Chondrocyte (in vitro differentiated cells): ENCODE data around the gene PCNX1. TPM values are rescaled to one million over a fixed set of nuclear protein-coding genes. Genes with fewer than 3 reads are reported as not detected.

Experiments
- DNase-seq: peaks from one replicate; pipeline ENCODE4 v3.0.0; 2021; ENCODE audit warnings: mixed read lengths, low spot score
- H3K27ac Mint-ChIP-seq: one replicate; pipeline ENCODE4 v1.8.0; 2021; ENCODE audit warnings: mild to moderate bottlenecking, moderate library complexity, mixed read lengths; ENCODE audit not compliant: unreplicated experiment
- H3K27me3 Mint-ChIP-seq: 2 replicates; pipeline ENCODE4 v1.8.0; 2021; ENCODE audit warnings: low read depth, mixed read lengths
- H3K36me3 Mint-ChIP-seq: 2 replicates; pipeline ENCODE4 v1.8.0; 2021; ENCODE audit warnings: low read depth, mixed read lengths
- H3K4me1 Mint-ChIP-seq: 2 replicates; pipeline ENCODE4 v1.8.0; 2021; ENCODE audit warnings: low read depth, mild to moderate bottlenecking, mixed read lengths
- H3K4me3 Mint-ChIP-seq: one replicate; pipeline ENCODE4 v1.8.0; 2021; ENCODE audit warnings: mild to moderate bottlenecking, moderate library complexity, mixed read lengths; ENCODE audit not compliant: unreplicated experiment
- H3K9me3 Mint-ChIP-seq: 2 replicates; pipeline ENCODE4 v1.8.0; 2021; ENCODE audit warnings: low read depth, mixed read lengths
- total RNA-seq: library from RNA; stranded (reverse); gene quantifications from 3 replicates; pipeline ENCODE4 v1.2.1, GENCODE V29; 2021
- TF ChIP-seq, protein P1 (sequence below): fragments of 200-600 bp; sonication (generic); IDR thresholded peaks from 2 replicates; pipeline ENCODE4 v1.5.0; 2021; ENCODE audit warnings: antibody characterized with exemption, mild to moderate bottlenecking, moderate library complexity

The PCNX1 gene
- total RNA-seq, 1 donor from 2014 or later, result 54.3 TPM

DNA sequence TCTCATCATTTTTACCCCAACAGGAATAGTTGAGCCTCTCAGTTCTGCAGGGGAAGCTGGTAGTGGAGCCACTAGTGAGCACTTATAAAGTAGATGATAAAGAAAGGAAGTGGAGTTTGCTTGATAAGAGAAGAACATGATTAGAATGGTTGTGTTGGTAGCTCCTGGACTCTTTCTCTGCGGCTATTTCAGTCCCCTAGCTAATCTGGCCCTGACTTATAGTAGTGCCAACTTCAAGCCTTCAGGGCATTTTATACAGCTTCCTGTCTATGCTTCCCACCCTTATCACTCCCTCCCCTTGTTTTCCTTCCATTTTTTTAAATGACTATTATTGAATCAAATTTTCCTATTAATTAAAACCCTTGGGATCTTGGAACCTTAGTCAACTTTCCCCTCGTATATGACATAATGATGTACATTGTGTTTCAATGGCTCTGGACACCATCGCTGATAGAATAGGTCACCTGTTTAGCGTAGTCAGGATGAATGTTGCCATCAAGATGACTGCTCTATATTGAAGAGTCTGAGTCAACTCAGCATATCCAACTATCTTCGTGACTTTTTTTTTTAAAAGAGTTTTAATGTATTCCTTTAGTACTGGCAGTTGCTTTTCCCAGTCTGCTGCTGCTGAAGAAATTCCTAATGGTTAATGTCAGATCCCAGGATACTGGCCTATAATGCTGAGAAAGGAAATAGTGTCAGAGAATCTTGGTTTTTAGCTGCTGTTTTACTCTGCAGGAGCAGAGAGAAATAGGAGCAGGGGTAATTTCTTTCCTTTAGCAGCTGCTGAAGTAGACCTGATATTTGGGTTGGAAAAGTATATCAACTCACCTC, 16.2 kb upstream of the PCNX1 start:
- Mint-ChIP-seq H3K36me3 (no peaks in the 10 kb centered on the region), H3K4me1 (peaks cover 74% of the 10 kb centered on the region), H3K27me3 (no peaks in the 10 kb centered on the region), H3K4me3 (no peak overlapping the region), H3K9me3 (no peaks in the 10 kb centered on the region), H3K27ac (peak overlapping the region; percentile 85)
- TF ChIP-seq, protein P1, sequence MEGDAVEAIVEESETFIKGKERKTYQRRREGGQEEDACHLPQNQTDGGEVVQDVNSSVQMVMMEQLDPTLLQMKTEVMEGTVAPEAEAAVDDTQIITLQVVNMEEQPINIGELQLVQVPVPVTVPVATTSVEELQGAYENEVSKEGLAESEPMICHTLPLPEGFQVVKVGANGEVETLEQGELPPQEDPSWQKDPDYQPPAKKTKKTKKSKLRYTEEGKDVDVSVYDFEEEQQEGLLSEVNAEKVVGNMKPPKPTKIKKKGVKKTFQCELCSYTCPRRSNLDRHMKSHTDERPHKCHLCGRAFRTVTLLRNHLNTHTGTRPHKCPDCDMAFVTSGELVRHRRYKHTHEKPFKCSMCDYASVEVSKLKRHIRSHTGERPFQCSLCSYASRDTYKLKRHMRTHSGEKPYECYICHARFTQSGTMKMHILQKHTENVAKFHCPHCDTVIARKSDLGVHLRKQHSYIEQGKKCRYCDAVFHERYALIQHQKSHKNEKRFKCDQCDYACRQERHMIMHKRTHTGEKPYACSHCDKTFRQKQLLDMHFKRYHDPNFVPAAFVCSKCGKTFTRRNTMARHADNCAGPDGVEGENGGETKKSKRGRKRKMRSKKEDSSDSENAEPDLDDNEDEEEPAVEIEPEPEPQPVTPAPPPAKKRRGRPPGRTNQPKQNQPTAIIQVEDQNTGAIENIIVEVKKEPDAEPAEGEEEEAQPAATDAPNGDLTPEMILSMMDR, result no peak
- DNase-seq, result no peak

DNA sequence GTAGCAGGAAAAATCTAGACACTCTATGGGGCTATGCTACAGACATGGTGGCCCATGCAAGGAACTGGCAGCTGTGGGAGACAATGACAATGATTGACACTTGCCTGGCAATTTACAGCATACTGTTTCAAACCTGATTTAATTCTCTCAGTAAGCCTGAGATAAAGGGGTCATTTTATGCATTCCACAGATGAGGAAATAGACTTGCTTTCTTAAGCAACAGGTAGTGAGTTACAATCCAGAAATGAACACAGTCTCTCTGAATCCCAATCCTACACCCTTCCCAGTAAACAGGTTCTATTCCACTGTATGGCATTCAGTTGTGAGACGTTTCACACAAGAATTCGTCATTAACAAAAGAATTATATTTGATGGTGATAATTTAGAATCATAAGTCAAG, 15.5 kb upstream of the PCNX1 start:
- H3K27me3 Mint-ChIP-seq, result no peaks in the 10 kb centered on the region
- H3K9me3 Mint-ChIP-seq, result peaks cover 5% of the 10 kb centered on the region
- no peak for DNase-seq
- TF ChIP-seq, protein P1, result no peak
- H3K4me3 Mint-ChIP-seq, result no peak overlapping the region
- H3K27ac Mint-ChIP-seq, result peak overlapping the region; percentile 85
- peaks cover 80% of the 10 kb centered on the region for H3K4me1 Mint-ChIP-seq
- no peaks in the 10 kb centered on the region for H3K36me3 Mint-ChIP-seq

DNA sequence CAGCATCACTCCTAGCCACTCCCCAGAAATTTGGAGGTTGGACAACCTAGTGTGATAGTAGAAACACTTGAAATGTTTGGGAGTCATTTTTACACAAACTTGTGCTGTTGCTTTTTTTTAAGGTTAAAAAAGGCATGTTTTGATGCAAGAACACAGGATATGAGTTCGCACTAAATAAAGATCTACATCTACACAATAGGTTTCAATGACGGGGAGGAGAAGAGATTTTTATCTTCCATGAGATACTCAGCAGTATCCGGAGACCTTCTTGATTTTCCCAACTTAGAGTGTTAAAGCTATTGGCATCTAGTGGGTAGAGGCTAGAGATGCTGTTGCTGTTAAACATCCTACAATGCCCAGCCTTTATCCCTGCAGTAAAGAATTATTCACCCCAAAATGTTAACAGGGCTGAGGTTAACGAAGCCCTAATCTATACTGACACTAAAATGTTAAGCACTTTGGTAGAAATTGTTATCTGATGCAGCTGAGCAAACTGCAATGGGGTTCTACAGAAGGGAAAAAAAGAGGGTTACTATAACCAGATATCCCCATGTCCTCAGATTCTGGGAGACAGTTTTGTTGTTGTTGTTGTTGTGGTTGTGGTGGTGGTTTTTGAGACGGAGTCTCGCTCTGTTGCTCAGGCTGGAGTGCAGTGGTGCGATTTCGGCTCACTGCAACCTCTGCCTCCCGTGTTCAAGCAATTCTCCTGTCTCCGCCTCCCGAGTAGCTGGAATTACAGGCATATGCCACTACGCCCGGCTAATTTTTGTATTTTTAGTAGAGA, 14.0 kb upstream of the PCNX1 start:
- no peaks in the 10 kb centered on the region for H3K36me3 Mint-ChIP-seq
- peaks cover 81% of the 10 kb centered on the region for H3K4me1 Mint-ChIP-seq
- peaks cover 8% of the 10 kb centered on the region for H3K9me3 Mint-ChIP-seq
- DNase-seq, result no peak
- H3K27me3 Mint-ChIP-seq, result no peaks in the 10 kb centered on the region
- no peak overlapping the region for H3K4me3 Mint-ChIP-seq
- TF ChIP-seq, protein P1, result no peak
- no peak overlapping the region for H3K27ac Mint-ChIP-seq

DNA sequence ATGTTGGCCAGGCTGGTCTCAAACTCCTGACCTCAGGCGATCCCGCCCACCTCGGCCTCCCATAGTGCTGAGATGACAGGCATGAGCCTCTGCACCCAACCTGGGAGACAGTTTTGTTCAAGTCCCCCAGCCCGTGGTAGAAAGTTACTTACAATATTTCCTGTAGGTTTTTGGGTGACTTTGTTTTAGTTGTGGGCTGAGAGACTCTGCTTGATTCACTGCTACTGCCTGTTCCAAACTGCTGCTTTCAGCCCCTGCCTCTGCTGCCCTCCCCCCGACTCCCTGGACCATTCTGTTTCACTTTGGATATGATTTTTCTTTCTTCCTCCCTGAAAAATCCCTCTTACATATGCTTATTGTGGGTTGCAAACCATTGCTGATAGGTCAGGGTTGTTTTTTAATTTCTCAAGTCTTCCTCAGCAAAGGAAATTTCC, 13.4 kb upstream of the PCNX1 start:
- peaks cover 8% of the 10 kb centered on the region for H3K9me3 Mint-ChIP-seq
- TF ChIP-seq, protein P1, result no peak
- no peaks in the 10 kb centered on the region for H3K36me3 Mint-ChIP-seq
- no peak overlapping the region for H3K27ac Mint-ChIP-seq
- no peak for DNase-seq
- H3K27me3 Mint-ChIP-seq, result no peaks in the 10 kb centered on the region
- no peak overlapping the region for H3K4me3 Mint-ChIP-seq
- H3K4me1 Mint-ChIP-seq, result peaks cover 82% of the 10 kb centered on the region

DNA sequence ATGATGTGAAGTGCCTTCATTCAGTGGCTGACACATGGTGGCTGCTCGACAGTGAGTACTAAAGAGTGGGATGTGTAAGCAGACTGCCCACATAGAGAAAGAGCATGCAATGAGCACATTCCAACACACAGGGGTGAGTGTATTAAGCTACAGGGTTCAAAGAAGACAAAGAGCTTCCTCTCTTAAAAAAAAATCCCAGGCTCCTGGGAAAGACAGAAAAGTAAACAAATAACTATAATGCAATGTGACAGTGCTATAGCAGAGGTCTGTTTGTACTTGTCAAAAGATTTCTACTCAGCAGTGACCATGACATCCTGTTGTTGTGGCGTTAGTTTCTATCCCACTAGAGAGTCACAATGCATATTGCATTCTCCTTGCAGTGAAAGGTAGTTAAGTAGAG, 12.4 kb upstream of the PCNX1 start:
- Mint-ChIP-seq H3K9me3 (peaks cover 8% of the 10 kb centered on the region), H3K4me1 (peaks cover 77% of the 10 kb centered on the region), H3K27ac (peak overlapping the region; percentile 19), H3K27me3 (no peaks in the 10 kb centered on the region), H3K36me3 (no peaks in the 10 kb centered on the region), H3K4me3 (no peak overlapping the region)
- TF ChIP-seq, protein P1, result peak; percentile 11
- DNase-seq, result no peak
